ENCODE measurements around the gene TRIM5. TPM values are rescaled to one million over a fixed set of nuclear protein-coding genes. Genes with fewer than 3 reads are reported as not detected.

TRIM5 gene
- total RNA-seq, 1 experiment from 2014 or later = 21.5 TPM

GRCh38 chr11:5655474-5655873, 29.4 kb downstream of the TRIM5 start:
- Histone ChIP-seq H4K91ac (ENCODE audit: insufficient read length, low read depth, low read length) (no peak overlapping the region), H3K27ac (ENCODE audit: insufficient read length, low read depth, low read length) (no peak overlapping the region), H3K9me3 (ENCODE audit: control insufficient read depth, low read depth, low read length) (no peaks in the 10 kb centered on the region), H3K23ac (ENCODE audit: insufficient read length, low read depth, low read length) (no peak overlapping the region), H3T11ph (ENCODE audit: low read length) (no peak overlapping the region), H3K23me2 (ENCODE audit: insufficient read length, low read depth, low read length, poor library complexity, severe bottlenecking) (no peaks in the 10 kb centered on the region), H4K5ac (ENCODE audit: insufficient read length, low read depth, low read length) (no peak overlapping the region), H3K4me1 (ENCODE audit: insufficient read depth, low read length) (no peaks in the 10 kb centered on the region), H3K56ac (ENCODE audit: insufficient read length, low read depth, low read length) (no peak overlapping the region), H2BK20ac (ENCODE audit: low read depth, low read length, poor library complexity, severe bottlenecking) (no peak overlapping the region), H3K79me1 (ENCODE audit: insufficient read depth, low read depth, low read length, poor library complexity, severe bottlenecking) (no peaks in the 10 kb centered on the region), H2AK5ac (ENCODE audit: insufficient read length, low read length) (no peak overlapping the region), H2BK15ac (ENCODE audit: low read depth, low read length) (no peak overlapping the region), H4K8ac (replicated peaks; ENCODE audit: insufficient read length, low read depth, low read length) (no peak overlapping the region), H3K79me2 (ENCODE audit: insufficient read depth, low read length) (no peaks in the 10 kb centered on the region), H3K18ac (ENCODE audit: insufficient read length, low read depth, low read length) (no peak overlapping the region), H3K4ac (ENCODE audit: low read depth, low read length) (no peak overlapping the region), H4K20me1 (ENCODE audit: control insufficient read depth, insufficient read depth, insufficient read length) (no peaks in the 10 kb centered on the region), H2BK12ac (ENCODE audit: insufficient read length, low read depth, low read length) (no peak overlapping the region), H3K4me2 (ENCODE audit: insufficient read depth, insufficient read length, low read length) (no peak overlapping the region), H3K14ac (ENCODE audit: insufficient read depth, low read length) (no peak overlapping the region), H3K27me3 (ENCODE audit: insufficient read depth, low read length) (no peaks in the 10 kb centered on the region), H2BK5ac (ENCODE audit: insufficient read length, low read length) (no peak overlapping the region), H2BK120ac (ENCODE audit: low read depth, low read length, poor library complexity, severe bottlenecking) (no peak overlapping the region), H3K9ac (ENCODE audit: extremely low read depth, insufficient read length, low read length) (no peak overlapping the region), H2AFZ (ENCODE audit: low read length) (no peak overlapping the region)
- no CpG with 5 or more reads among the region's 4 CpGs for WGBS (ENCODE audit: extremely low coverage, insufficient read length, low lambda C conversion rate)
- peaks cover 2 to 8% (median 6%) of the 10 kb centered on the region in 3 experiments; a peak in 6 of 7 replicates for H3K36me3 Mint-ChIP-seq (ENCODE audit: insufficient read depth in 1 of 3, low read depth in 3 of 3)
- no peak overlapping the region for H3K4me3 Mint-ChIP-seq
- H3K9me3 Mint-ChIP-seq = peaks cover 15 to 25% of the 10 kb centered on the region in 2 experiments; a peak in 4 of 5 replicates
- TF ChIP-seq CTCF (conservative IDR thresholded peaks at IDR 0.05) = no peak
- H3K4me1 Mint-ChIP-seq = no peaks in the 10 kb centered on the region
- no peaks in the 10 kb centered on the region for H3K27me3 Mint-ChIP-seq (ENCODE audit: low read depth)
- DNase-seq = no peak
- H3K27ac Mint-ChIP-seq = no peak overlapping the region
